IMR-90 (cell line): ENCODE data around the gene SDC3. TPM values are rescaled to one million over a fixed set of nuclear protein-coding genes. Genes with fewer than 3 reads are reported as not detected.

Experiments
- ATAC-seq: fragments of 200-7000 bp; cut with Tn5 transposase; 2 replicates; pipeline ENCODE4 v1.9.1; 2020; ENCODE audit warnings: low read depth, mild to moderate bottlenecking, moderate library complexity
- BruUV-seq: library from RNA; stranded (reverse); fragments of 400-500 nt; replicated peaks from 2 replicates; lab custom pipeline; 2021; lab: Mats Ljungman, UMichigan
- CTCF ChIA-PET: fragments of 300-600 bp; formaldehyde crosslinking; extraction: SDS; loops from one replicate; lab custom pipeline; 2021; ENCODE audit warnings: antibody characterized with exemption; lab: Yijun Ruan, JAX
- POLR2A ChIA-PET: fragments of 300-600 bp; sonication (Branson Sonifier 250); formaldehyde crosslinking; loops from one replicate; lab custom pipeline; 2022; ENCODE audit warnings: antibody characterized with exemption; ENCODE audit not compliant: unreplicated experiment; lab: Charles Lee
- DNase-seq: peaks from one replicate; pipeline ENCODE4 v3.0.0; 2013
- H2AFZ ChIP-seq: replicated peaks from 2 replicates; pipeline ENCODE3; 2013; ENCODE audit warnings: low read length, mild to moderate bottlenecking; ENCODE audit not compliant: poor library complexity
- H2AK5ac ChIP-seq: 2 replicates; pipeline ENCODE4 v1.6.1; 2013; ENCODE audit warnings: low read depth, low read length, inconsistent platforms
- H2AK9ac ChIP-seq: replicated peaks from 2 replicates; pipeline ENCODE3; 2013; ENCODE audit warnings: mild to moderate bottlenecking, low read depth, low read length, moderate library complexity; ENCODE audit not compliant: poor library complexity
- H2BK120ac ChIP-seq: 2 replicates; pipeline ENCODE4 v1.6.1; 2013; ENCODE audit warnings: low read depth, low read length, inconsistent platforms
- H2BK15ac ChIP-seq: 3 replicates; pipeline ENCODE4 v1.6.1; 2013; ENCODE audit warnings: low read depth, low read length, inconsistent platforms
- H2BK20ac ChIP-seq: 2 replicates; pipeline ENCODE4 v1.6.1; 2013; ENCODE audit warnings: low read depth, mild to moderate bottlenecking, inconsistent platforms, low read length, moderate library complexity
- H2BK5ac ChIP-seq: 2 replicates; pipeline ENCODE4 v1.6.1; 2013; ENCODE audit warnings: mild to moderate bottlenecking, low read depth, low read length, inconsistent platforms; ENCODE audit not compliant: poor library complexity, severe bottlenecking
- H3K14ac ChIP-seq: replicated peaks from 2 replicates; pipeline ENCODE4 v1.6.1; 2013; ENCODE audit warnings: low read depth, low read length, inconsistent platforms
- H3K18ac ChIP-seq: 2 replicates; pipeline ENCODE4 v1.6.1; 2013; ENCODE audit warnings: low read depth, low read length, control low read depth
- H3K23ac ChIP-seq: 2 replicates; pipeline ENCODE4 v1.6.1; 2013; ENCODE audit warnings: low read depth, low read length, inconsistent platforms
- H3K27ac ChIP-seq: 2 replicates; pipeline ENCODE4 v1.5.1; 2013; ENCODE audit warnings: mild to moderate bottlenecking, control low read depth, low read length; ENCODE audit not compliant: insufficient read depth
- H3K27me3 ChIP-seq: 2 replicates; pipeline ENCODE4 v1.6.1; 2013; ENCODE audit warnings: low read length; ENCODE audit not compliant: control insufficient read depth, insufficient read depth
- H3K36me3 ChIP-seq: 2 replicates; pipeline ENCODE4 v1.6.1; 2013; ENCODE audit warnings: low read length, mixed read lengths; ENCODE audit not compliant: control insufficient read depth, insufficient read depth
- H3K4ac ChIP-seq: 2 replicates; pipeline ENCODE4 v1.6.1; 2013; ENCODE audit warnings: low read depth, low read length, inconsistent platforms
- H3K4me1 ChIP-seq: 2 replicates; pipeline ENCODE4 v1.6.1; 2013; ENCODE audit warnings: low read length, mixed read lengths; ENCODE audit not compliant: control insufficient read depth, insufficient read depth
- H3K4me2 ChIP-seq: 2 replicates; pipeline ENCODE4 v1.6.1; 2013; ENCODE audit warnings: low read depth, mild to moderate bottlenecking, control low read depth, low read length, moderate library complexity
- H3K4me3 ChIP-seq: 2 replicates; pipeline ENCODE4 v1.5.1; 2013; ENCODE audit warnings: low read depth, mild to moderate bottlenecking, control low read depth, low read length, moderate library complexity; ENCODE audit not compliant: insufficient read depth
- H3K56ac ChIP-seq: 2 replicates; pipeline ENCODE4 v1.6.1; 2013; ENCODE audit warnings: low read length, inconsistent platforms; ENCODE audit not compliant: insufficient read depth; ENCODE audit errors: extremely low read depth
- H3K79me1 ChIP-seq, 2 experiments: 2 replicates each; pipeline ENCODE4 v1.6.1; 2013; ENCODE audit warnings: low read length in 2 of 2, inconsistent platforms in 1 of 2, low read depth in 1 of 2
- H3K9ac ChIP-seq: 2 replicates; pipeline ENCODE4 v1.6.1; 2013; ENCODE audit warnings: low read depth, low read length, control low read depth
- H3K9me1 ChIP-seq: 2 replicates; pipeline ENCODE4 v1.6.1; 2013; ENCODE audit warnings: low read length, inconsistent platforms; ENCODE audit not compliant: insufficient read depth
- H3K9me3 ChIP-seq: 2 replicates; pipeline ENCODE4 v1.6.1; 2013; ENCODE audit warnings: low read length; ENCODE audit not compliant: control insufficient read depth, insufficient read depth
- H4K20me1 ChIP-seq: 2 replicates; pipeline ENCODE4 v1.6.1; 2013; ENCODE audit warnings: low read length, inconsistent platforms; ENCODE audit not compliant: insufficient read depth
- H4K5ac ChIP-seq: 2 replicates; pipeline ENCODE4 v1.6.1; 2013; ENCODE audit warnings: mild to moderate bottlenecking, low read depth, low read length, control low read depth
- H4K8ac ChIP-seq, 2 experiments: 2 replicates each; pipeline ENCODE4 v1.6.1; 2013; ENCODE audit warnings: low read depth in 2 of 2, low read length in 2 of 2, control low read depth in 1 of 2, inconsistent platforms in 1 of 2
- H4K91ac ChIP-seq: 2 replicates; pipeline ENCODE4 v1.6.1; 2013; ENCODE audit warnings: low read depth, low read length, inconsistent platforms; ENCODE audit not compliant: insufficient read depth
- BHLHE40 ChIP-seq: fragments of 150-350 bp; IDR thresholded peaks from 2 replicates; pipeline ENCODE4 v1.6.1; 2016; ENCODE audit warnings: mild to moderate bottlenecking, low read depth, low read length
- CEBPB ChIP-seq: IDR thresholded peaks from 2 replicates; pipeline ENCODE4 v1.6.1; 2012; ENCODE audit warnings: low read depth, low read length, improper control_type of control experiment
- CHD1 ChIP-seq: IDR thresholded peaks from 2 replicates; pipeline ENCODE4 v1.6.1; 2012; ENCODE audit warnings: low read depth, low read length, improper control_type of control experiment
- FOS ChIP-seq: fragments of 150-350 bp; IDR thresholded peaks from 2 replicates; pipeline ENCODE4 v1.6.1; 2016; ENCODE audit warnings: low read depth, low read length
- MAFK ChIP-seq: IDR thresholded peaks from 2 replicates; pipeline ENCODE4 v1.6.1; 2012; ENCODE audit warnings: low read depth, low read length, improper control_type of control experiment
- MAZ ChIP-seq: IDR thresholded peaks from 2 replicates; pipeline ENCODE4 v1.6.1; 2012; ENCODE audit warnings: low read depth, mild to moderate bottlenecking, low read length, improper control_type of control experiment, moderate library complexity, borderline replicate concordance
- MXI1 ChIP-seq: IDR thresholded peaks from 2 replicates; pipeline ENCODE4 v1.6.1; 2012; ENCODE audit warnings: low read depth, mild to moderate bottlenecking, low read length, moderate library complexity, borderline replicate concordance
- NFE2L2 ChIP-seq: fragments of 150-350 bp; IDR thresholded peaks from 2 replicates; pipeline ENCODE4 v1.6.1; 2016; ENCODE audit warnings: low read depth, mild to moderate bottlenecking, low read length
- POLR2A ChIP-seq: IDR thresholded peaks from 2 replicates; pipeline ENCODE4 v1.6.1; 2012; ENCODE audit warnings: mild to moderate bottlenecking, low read depth, low read length
- RAD21 ChIP-seq: IDR thresholded peaks from 2 replicates; pipeline ENCODE4 v1.6.1; 2012; ENCODE audit warnings: low read length, improper control_type of control experiment
- RCOR1 ChIP-seq: IDR thresholded peaks from 2 replicates; pipeline ENCODE4 v1.6.1; 2012; ENCODE audit warnings: mild to moderate bottlenecking, low read length, improper control_type of control experiment; ENCODE audit not compliant: insufficient replicate concordance
- RFX5 ChIP-seq: IDR thresholded peaks from 2 replicates; pipeline ENCODE4 v1.8.0; 2012; ENCODE audit warnings: low read depth, mild to moderate bottlenecking, low read length, moderate library complexity
- SMC3 ChIP-seq: fragments of 150-350 bp; IDR thresholded peaks from 2 replicates; pipeline ENCODE4 v1.6.1; 2016; ENCODE audit warnings: low read depth, mild to moderate bottlenecking, antibody characterized with exemption, low read length, moderate library complexity
- WGBS, 2 experiments: methylation state at CpG; one replicate each; pipeline versions ENCODE4 v1.1.5 to v1.1.7; 2013; ENCODE audit warnings: missing lambda C conversion rate in 2 of 2; ENCODE audit not compliant: insufficient read length in 1 of 2; ENCODE audit errors: extremely low coverage in 2 of 2; 5-methylcytosine and 5-hydroxymethylcytosine counted together
- dilution Hi-C: fragments of 300-500 bp; cut with HindIII; formaldehyde crosslinking; loops from one replicate; pipeline ENCODE4 v1.14.3; 2018; ENCODE audit warnings: low sequenced_read_pairs; ENCODE audit not compliant: unreplicated experiment
- in situ Hi-C: fragments of 300-500 bp; cut with MboI; formaldehyde crosslinking; loops from 3 replicates; pipeline ENCODE4 v1.14.3; 2019; ENCODE audit warnings: low sequenced_read_pairs, inconsistent platforms, mixed read lengths
- intact Hi-C: fragments of 100-400 bp; cut with micrococcal nuclease; formaldehyde crosslinking; loops from 2 replicates; pipeline ENCODE4 v1.10.0; 2022
- polyA plus RNA-seq, 3 experiments: library from polyadenylated mRNA; depleted of rRNA; stranded (reverse); fragments of >200 nt; gene quantifications; 2 replicates each; pipeline ENCODE4 v1.2.3, GENCODE V29; 2012; ENCODE audit warnings: low replicate concordance in 1 of 3
- total RNA-seq: library from RNA; depleted of rRNA; stranded (reverse); fragments of >200 nt; gene quantifications from 2 replicates; pipeline ENCODE4 v1.2.3, GENCODE V29; 2012
- TF ChIP-seq, protein P1 (sequence below): fragments of 150-350 bp; IDR thresholded peaks from 2 replicates; pipeline ENCODE4 v1.6.1; 2016; ENCODE audit warnings: low read depth, mild to moderate bottlenecking, low read length, moderate library complexity, borderline replicate concordance
- TF ChIP-seq, protein P2 (sequence below): fragments of 150-350 bp; IDR thresholded peaks from 2 replicates; pipeline ENCODE4 v1.6.1; 2017; ENCODE audit warnings: mild to moderate bottlenecking, antibody characterized with exemption, low read length, low read depth
- TF ChIP-seq, protein P3 (sequence below): conservative IDR thresholded peaks from 2 replicates; pipeline ENCODE4 v1.5.1; 2012; ENCODE audit warnings: mild to moderate bottlenecking, low read depth, low read length, improper control_type of control experiment

SDC3 gene
- total and polyA plus RNA-seq, 2 of the 4 experiments (the other 2 are of a cell fraction): 13.1 to 71.5 TPM

DNA sequence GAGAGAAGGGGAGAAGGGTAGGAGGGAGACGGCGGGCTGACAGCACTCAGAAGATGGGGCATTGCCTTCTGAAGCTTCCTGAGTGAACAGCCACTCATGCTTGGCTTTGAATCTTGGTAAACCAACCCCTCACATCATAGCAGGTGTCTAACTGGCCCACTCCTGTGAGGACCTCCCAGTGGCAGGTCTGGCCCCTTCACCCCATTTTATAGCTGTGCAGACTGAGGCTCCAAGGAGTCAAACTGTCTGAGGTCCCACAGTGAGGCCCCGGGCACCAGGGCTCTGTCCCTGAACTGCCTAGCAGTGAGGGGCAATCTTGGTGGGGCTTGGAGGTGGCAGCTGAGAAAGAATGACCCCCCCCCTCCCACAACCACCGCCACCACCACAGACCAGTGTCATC, 41.0 kb downstream of the SDC3 start:
- H3K14ac ChIP-seq: no peak overlapping the region
- no peak overlapping the region for H3K4me2 ChIP-seq
- H3K4me1 ChIP-seq: no peaks in the 10 kb centered on the region
- H3K4ac ChIP-seq: no peak overlapping the region
- H4K5ac ChIP-seq: no peak overlapping the region
- no peak overlapping the region for H3K18ac ChIP-seq
- no peak overlapping the region for H2BK20ac ChIP-seq
- H3K27me3 ChIP-seq: no peaks in the 10 kb centered on the region
- dilution Hi-C loops: no loop called here
- no peak overlapping the region for H2BK120ac ChIP-seq
- H4K91ac ChIP-seq: no peak overlapping the region
- no peak overlapping the region for H3K4me3 ChIP-seq
- no peak overlapping the region for H2AK5ac ChIP-seq
- H2AFZ ChIP-seq: no peak overlapping the region
- H3K27ac ChIP-seq: no peak overlapping the region
- peaks cover 12% of the 10 kb centered on the region for H3K36me3 ChIP-seq
- no TSS peak for BruUV-seq
- peaks cover 4% of the 10 kb centered on the region; the same call in 1 of the 2 replicates for H3K9me1 ChIP-seq
- CTCF ChIA-PET: no interaction called here
- intact Hi-C loops: no loop called here
- no peaks in the 10 kb centered on the region for H4K20me1 ChIP-seq
- no peak for ATAC-seq
- no peak for TF ChIP-seq RFX5
- no peak for TF ChIP-seq FOS
- TF ChIP-seq CEBPB: no peak
- no peak for TF ChIP-seq POLR2A
- TF ChIP-seq CHD1: no peak
- TF ChIP-seq MAZ: no peak
- TF ChIP-seq BHLHE40: no peak
- no peak for TF ChIP-seq SMC3
- no peak for TF ChIP-seq MXI1
- no peak for TF ChIP-seq MAFK
- TF ChIP-seq, protein P1, sequence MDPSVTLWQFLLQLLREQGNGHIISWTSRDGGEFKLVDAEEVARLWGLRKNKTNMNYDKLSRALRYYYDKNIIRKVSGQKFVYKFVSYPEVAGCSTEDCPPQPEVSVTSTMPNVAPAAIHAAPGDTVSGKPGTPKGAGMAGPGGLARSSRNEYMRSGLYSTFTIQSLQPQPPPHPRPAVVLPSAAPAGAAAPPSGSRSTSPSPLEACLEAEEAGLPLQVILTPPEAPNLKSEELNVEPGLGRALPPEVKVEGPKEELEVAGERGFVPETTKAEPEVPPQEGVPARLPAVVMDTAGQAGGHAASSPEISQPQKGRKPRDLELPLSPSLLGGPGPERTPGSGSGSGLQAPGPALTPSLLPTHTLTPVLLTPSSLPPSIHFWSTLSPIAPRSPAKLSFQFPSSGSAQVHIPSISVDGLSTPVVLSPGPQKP: no peak
- no peak for TF ChIP-seq NFE2L2
- TF ChIP-seq, protein P2, sequence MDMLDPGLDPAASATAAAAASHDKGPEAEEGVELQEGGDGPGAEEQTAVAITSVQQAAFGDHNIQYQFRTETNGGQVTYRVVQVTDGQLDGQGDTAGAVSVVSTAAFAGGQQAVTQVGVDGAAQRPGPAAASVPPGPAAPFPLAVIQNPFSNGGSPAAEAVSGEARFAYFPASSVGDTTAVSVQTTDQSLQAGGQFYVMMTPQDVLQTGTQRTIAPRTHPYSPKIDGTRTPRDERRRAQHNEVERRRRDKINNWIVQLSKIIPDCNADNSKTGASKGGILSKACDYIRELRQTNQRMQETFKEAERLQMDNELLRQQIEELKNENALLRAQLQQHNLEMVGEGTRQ: no peak
- no peak for TF ChIP-seq RCOR1
- TF ChIP-seq RAD21: no peak
- TF ChIP-seq, protein P3, sequence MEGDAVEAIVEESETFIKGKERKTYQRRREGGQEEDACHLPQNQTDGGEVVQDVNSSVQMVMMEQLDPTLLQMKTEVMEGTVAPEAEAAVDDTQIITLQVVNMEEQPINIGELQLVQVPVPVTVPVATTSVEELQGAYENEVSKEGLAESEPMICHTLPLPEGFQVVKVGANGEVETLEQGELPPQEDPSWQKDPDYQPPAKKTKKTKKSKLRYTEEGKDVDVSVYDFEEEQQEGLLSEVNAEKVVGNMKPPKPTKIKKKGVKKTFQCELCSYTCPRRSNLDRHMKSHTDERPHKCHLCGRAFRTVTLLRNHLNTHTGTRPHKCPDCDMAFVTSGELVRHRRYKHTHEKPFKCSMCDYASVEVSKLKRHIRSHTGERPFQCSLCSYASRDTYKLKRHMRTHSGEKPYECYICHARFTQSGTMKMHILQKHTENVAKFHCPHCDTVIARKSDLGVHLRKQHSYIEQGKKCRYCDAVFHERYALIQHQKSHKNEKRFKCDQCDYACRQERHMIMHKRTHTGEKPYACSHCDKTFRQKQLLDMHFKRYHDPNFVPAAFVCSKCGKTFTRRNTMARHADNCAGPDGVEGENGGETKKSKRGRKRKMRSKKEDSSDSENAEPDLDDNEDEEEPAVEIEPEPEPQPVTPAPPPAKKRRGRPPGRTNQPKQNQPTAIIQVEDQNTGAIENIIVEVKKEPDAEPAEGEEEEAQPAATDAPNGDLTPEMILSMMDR: no peak
- H3K23ac ChIP-seq: no peak overlapping the region
- no peak overlapping the region for H2BK5ac ChIP-seq
- WGBS, 2 experiments: no CpG with 5 or more reads among the region's 4 CpGs
- DNase-seq: no peak
- no peak overlapping the region for H4K8ac ChIP-seq
- peaks cover 0 to 3% of the 10 kb centered on the region in 2 experiments; a peak in 1 of 4 replicates for H3K79me1 ChIP-seq
- in situ Hi-C loops: no loop called here
- H2BK15ac ChIP-seq: no peak overlapping the region
- POLR2A ChIA-PET: no interaction called here
- H3K9ac ChIP-seq: no peak overlapping the region
- H3K9me3 ChIP-seq: peaks cover 5% of the 10 kb centered on the region
- H2AK9ac ChIP-seq: no peak overlapping the region
- no peak overlapping the region for H3K56ac ChIP-seq
